ENCODE data around the gene PPP1R10. TPM values are rescaled to one million over a fixed set of nuclear protein-coding genes. Genes with fewer than 3 reads are reported as not detected.

Gene PPP1R10
- total and polyA plus RNA-seq, 2 of the 13 experiments (the other 11 are each of a cell fraction or from before 2014, with no cell fraction given): 26.3 to 38.4 TPM

GRCh38 chr6:30616811-30617564 lies at the start of gene PPP1R10 (continued):
- TF ChIP-seq ZBTB39 (CRISPR knock-in tag; IDR thresholded peaks at IDR 0.05): no peak
- TF ChIP-seq, protein P1, sequence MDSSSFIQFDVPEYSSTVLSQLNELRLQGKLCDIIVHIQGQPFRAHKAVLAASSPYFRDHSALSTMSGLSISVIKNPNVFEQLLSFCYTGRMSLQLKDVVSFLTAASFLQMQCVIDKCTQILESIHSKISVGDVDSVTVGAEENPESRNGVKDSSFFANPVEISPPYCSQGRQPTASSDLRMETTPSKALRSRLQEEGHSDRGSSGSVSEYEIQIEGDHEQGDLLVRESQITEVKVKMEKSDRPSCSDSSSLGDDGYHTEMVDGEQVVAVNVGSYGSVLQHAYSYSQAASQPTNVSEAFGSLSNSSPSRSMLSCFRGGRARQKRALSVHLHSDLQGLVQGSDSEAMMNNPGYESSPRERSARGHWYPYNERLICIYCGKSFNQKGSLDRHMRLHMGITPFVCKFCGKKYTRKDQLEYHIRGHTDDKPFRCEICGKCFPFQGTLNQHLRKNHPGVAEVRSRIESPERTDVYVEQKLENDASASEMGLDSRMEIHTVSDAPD (CRISPR knock-in tag; IDR thresholded peaks at IDR 0.05): no peak
- TF ChIP-seq, protein P2, sequence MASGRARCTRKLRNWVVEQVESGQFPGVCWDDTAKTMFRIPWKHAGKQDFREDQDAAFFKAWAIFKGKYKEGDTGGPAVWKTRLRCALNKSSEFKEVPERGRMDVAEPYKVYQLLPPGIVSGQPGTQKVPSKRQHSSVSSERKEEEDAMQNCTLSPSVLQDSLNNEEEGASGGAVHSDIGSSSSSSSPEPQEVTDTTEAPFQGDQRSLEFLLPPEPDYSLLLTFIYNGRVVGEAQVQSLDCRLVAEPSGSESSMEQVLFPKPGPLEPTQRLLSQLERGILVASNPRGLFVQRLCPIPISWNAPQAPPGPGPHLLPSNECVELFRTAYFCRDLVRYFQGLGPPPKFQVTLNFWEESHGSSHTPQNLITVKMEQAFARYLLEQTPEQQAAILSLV (CRISPR knock-in tag; IDR thresholded peaks at IDR 0.05; ENCODE audit: borderline replicate concordance): peak; percentile 93
- no peak for TF ChIP-seq IKZF4 (CRISPR knock-in tag; IDR thresholded peaks at IDR 0.05; ENCODE audit: borderline replicate concordance, low read depth, not compliant biosample characterization)
- TF ChIP-seq ZNF670 (CRISPR knock-in tag; IDR thresholded peaks at IDR 0.05; ENCODE audit: borderline replicate concordance): no peak; the same call in 1 of the 2 replicates
- peak; percentile 10; the same call in 1 of the 2 replicates for TF ChIP-seq RXRA (CRISPR knock-in tag; IDR thresholded peaks at IDR 0.05)
- no peak for TF ChIP-seq ISL2 (CRISPR knock-in tag; IDR thresholded peaks at IDR 0.05)
- TF ChIP-seq NFE2L2 (IDR thresholded peaks at IDR 0.05; ENCODE audit: low read length): no peak
- peak; percentile 64 for TF ChIP-seq MEIS1 (CRISPR knock-in tag; IDR thresholded peaks at IDR 0.05; ENCODE audit: borderline replicate concordance)
- no peak for TF ChIP-seq ZFYVE20 (CRISPR knock-in tag; IDR thresholded peaks at IDR 0.05; ENCODE audit: borderline replicate concordance, low read depth)
- TF ChIP-seq, protein P3, sequence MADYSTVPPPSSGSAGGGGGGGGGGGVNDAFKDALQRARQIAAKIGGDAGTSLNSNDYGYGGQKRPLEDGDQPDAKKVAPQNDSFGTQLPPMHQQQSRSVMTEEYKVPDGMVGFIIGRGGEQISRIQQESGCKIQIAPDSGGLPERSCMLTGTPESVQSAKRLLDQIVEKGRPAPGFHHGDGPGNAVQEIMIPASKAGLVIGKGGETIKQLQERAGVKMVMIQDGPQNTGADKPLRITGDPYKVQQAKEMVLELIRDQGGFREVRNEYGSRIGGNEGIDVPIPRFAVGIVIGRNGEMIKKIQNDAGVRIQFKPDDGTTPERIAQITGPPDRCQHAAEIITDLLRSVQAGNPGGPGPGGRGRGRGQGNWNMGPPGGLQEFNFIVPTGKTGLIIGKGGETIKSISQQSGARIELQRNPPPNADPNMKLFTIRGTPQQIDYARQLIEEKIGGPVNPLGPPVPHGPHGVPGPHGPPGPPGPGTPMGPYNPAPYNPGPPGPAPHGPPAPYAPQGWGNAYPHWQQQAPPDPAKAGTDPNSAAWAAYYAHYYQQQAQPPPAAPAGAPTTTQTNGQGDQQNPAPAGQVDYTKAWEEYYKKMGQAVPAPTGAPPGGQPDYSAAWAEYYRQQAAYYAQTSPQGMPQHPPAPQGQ (CRISPR knock-in tag; IDR thresholded peaks at IDR 0.05; ENCODE audit: borderline replicate concordance): peak; percentile 47; the same call in 1 of the 2 replicates
- TF ChIP-seq NFYC (CRISPR knock-in tag; IDR thresholded peaks at IDR 0.05): peak; percentile 95
- peak; percentile 66 for TF ChIP-seq ERF (CRISPR knock-in tag; IDR thresholded peaks at IDR 0.05)
- no peak for TF ChIP-seq TRAFD1 (CRISPR knock-in tag; IDR thresholded peaks at IDR 0.05; ENCODE audit: borderline replicate concordance)
- no peak for TF ChIP-seq CEBPB (IDR thresholded peaks at IDR 0.05; ENCODE audit: borderline replicate concordance, low read depth, low read length)
- 0 out of 2 replicates have a peak, but pooled peaks have one; percentile 72 for TF ChIP-seq ZXDC (CRISPR knock-in tag; IDR thresholded peaks at IDR 0.05)
